Endodermal cell (in vitro differentiated cells): ENCODE data around the gene GGPS1. TPM values are rescaled to one million over a fixed set of nuclear protein-coding genes. Genes with fewer than 3 reads are reported as not detected.
"Not testable (repeated sequence)": the region's sequence is repeated elsewhere in the genome, so short reads cannot be mapped to it uniquely, and the experiment has no call there.

ENCODE experiments used
- DNase-seq: peaks from one replicate; pipeline ENCODE4 v3.0.0-alpha.2; 2017
- H3K27ac ChIP-seq: 2 replicates; pipeline ENCODE4 v1.5.1; 2013; ENCODE audit warnings: mild to moderate bottlenecking, low read depth, low read length, moderate library complexity
- H3K27me3 ChIP-seq: 2 replicates; pipeline ENCODE4 v1.6.1; 2013; ENCODE audit warnings: mild to moderate bottlenecking, low read length, moderate library complexity; ENCODE audit not compliant: insufficient read depth, control insufficient read depth, poor library complexity, severe bottlenecking
- H3K36me3 ChIP-seq: 2 replicates; pipeline ENCODE4 v1.7.0; 2013; ENCODE audit warnings: mild to moderate bottlenecking, low read length, moderate library complexity; ENCODE audit not compliant: control insufficient read depth, insufficient read depth
- H3K4me1 ChIP-seq: one replicate; pipeline ENCODE4 v1.7.0; 2013; ENCODE audit warnings: low read length; ENCODE audit not compliant: control insufficient read depth, insufficient read depth
- H3K4me3 ChIP-seq: 2 replicates; pipeline ENCODE4 v1.5.1; 2013; ENCODE audit warnings: mild to moderate bottlenecking, low read length, moderate library complexity
- H3K9ac ChIP-seq: 2 replicates; pipeline ENCODE4 v1.6.1; 2013; ENCODE audit warnings: mild to moderate bottlenecking, low read length, moderate library complexity; ENCODE audit not compliant: poor library complexity, severe bottlenecking; ENCODE audit errors: extremely low read depth
- H3K9me3 ChIP-seq: 2 replicates; pipeline ENCODE4 v1.6.1; 2013; ENCODE audit warnings: mild to moderate bottlenecking, low read length, moderate library complexity; ENCODE audit not compliant: control insufficient read depth
- H3K27ac Mint-ChIP-seq: 2 replicates; pipeline ENCODE4 v1.8.0; 2020; ENCODE audit warnings: mixed read lengths
- H3K27me3 Mint-ChIP-seq: 2 replicates; pipeline ENCODE4 v1.8.0; 2021; ENCODE audit warnings: mild to moderate bottlenecking, mixed read lengths; ENCODE audit not compliant: insufficient read depth
- H3K36me3 Mint-ChIP-seq: 2 replicates; pipeline ENCODE4 v1.8.0; 2020; ENCODE audit warnings: low read depth, mixed read lengths
- H3K4me1 Mint-ChIP-seq: 2 replicates; pipeline ENCODE4 v1.8.0; 2020; ENCODE audit warnings: mixed read lengths
- H3K4me3 Mint-ChIP-seq: 2 replicates; pipeline ENCODE4 v1.8.0; 2020; ENCODE audit warnings: mild to moderate bottlenecking, moderate library complexity, mixed read lengths
- H3K9me3 Mint-ChIP-seq: 2 replicates; pipeline ENCODE4 v1.8.0; 2020; ENCODE audit warnings: mild to moderate bottlenecking, mixed read lengths
- CTCF ChIP-seq: fragments of 200-600 bp; sonication (generic); conservative IDR thresholded peaks from 2 replicates; pipeline ENCODE4 v1.5.0; 2021; ENCODE audit warnings: antibody characterized with exemption, mild to moderate bottlenecking
- WGBS, 2 experiments: methylation state at CpG; one replicate each; pipeline versions ENCODE4 v1.1.5 to v1.1.7; 2013; ENCODE audit warnings: missing lambda C conversion rate in 2 of 2, mixed read lengths in 1 of 2; ENCODE audit not compliant: insufficient coverage in 1 of 2, insufficient read length in 1 of 2; 5-methylcytosine and 5-hydroxymethylcytosine counted together
- total RNA-seq, 2 donors: library from RNA; stranded (reverse); fragmentation: NEBNext Ultra II Directional in 1 of 2; extraction: Animal tissue kit (Norgen Biotek cat#: 25700) in 1 of 2; gene quantifications; 2 replicates in 1 of 2; 3 replicates in 1 of 2; pipeline ENCODE4 v1.2.1, GENCODE V29; 2021

GGPS1 gene
- total RNA-seq, 2 donors from 2014 or later = 56.3 to 64.6 TPM

DNA sequence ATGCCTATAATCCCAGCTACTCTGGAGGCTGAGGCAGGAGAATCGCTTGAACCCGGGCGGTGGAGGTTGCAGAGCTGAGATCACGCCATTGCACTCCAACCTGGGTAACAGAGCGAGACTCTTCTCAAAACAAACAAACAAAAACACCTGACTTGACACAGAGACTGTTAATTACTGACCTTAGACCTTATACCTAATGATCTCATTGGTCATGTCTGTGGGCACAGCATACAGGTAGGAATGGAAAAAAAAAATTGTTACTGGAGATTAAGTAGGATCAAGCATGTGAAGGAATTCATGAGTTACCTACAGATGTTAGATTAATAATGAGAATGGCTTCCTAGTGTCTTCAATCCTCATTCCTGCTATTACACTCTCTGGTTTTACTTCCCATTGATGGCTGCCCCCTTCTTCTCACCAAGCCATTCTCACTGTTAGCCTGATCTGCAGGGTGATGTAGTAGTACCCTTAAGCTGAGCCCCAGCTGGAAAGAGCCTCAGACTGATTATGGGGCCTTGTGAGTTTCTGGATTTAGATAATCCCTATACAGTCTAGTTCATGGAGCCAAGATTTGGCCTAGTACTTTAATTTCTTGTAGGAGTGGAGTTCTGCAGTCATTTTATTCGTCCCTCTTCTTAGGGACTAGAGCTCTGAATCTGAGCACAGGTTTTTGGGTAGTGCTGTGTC lies 47.7 kb downstream of the GGPS1 start:
- H3K36me3 ChIP-seq = peaks cover 31% of the 10 kb centered on the region
- Mint-ChIP-seq H3K9me3 (peaks cover 4% of the 10 kb centered on the region), H3K27ac (peak overlapping the region; percentile 22), H3K27me3 (no peaks in the 10 kb centered on the region), H3K4me3 (no peak overlapping the region), H3K4me1 (no peaks in the 10 kb centered on the region), H3K36me3 (peaks cover 50% of the 10 kb centered on the region)
- H3K27ac ChIP-seq = no peak overlapping the region
- no peaks in the 10 kb centered on the region for H3K27me3 ChIP-seq
- no peak for TF ChIP-seq CTCF
- no peak for DNase-seq
- H3K9me3 ChIP-seq = peaks cover 5% of the 10 kb centered on the region
- WGBS, 2 experiments = 91 to 95% methylated on average over 5 to 6 of the region's 6 CpGs
- H3K4me1 ChIP-seq = no peaks in the 10 kb centered on the region
- H3K4me3 ChIP-seq = no peak overlapping the region
- H3K9ac ChIP-seq = no peak overlapping the region

DNA sequence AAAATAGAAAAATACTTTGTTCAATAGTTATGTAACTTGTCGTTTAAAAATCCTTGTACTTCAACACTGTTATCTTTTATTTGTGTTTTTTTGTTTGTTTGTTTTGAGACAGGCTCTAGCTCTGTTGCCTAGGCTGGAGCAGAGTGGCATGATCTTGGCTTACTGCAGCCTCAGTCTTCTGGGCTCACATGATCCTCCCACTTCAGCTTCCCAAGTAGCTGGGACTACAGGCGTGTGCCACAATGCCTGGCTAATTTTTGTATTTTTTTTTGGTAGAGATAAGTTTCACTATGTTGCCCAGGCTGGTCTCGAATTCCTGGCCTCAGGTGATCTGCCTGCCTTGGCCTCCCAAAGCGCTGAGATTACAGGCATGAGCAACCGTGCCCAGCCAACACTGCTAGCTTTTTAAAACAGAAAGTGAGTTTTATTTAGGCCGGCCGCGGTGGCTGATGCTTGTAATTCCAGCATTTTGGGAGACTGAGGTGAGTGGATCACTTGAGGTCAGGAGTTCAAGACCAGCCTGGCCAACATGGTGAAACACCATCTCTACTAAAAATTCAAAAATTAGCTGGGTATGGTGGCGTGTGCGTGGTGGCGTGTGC lies 49.9 kb downstream of the GGPS1 start:
- not testable (repeated sequence) for H3K27ac ChIP-seq, H3K4me3 Mint-ChIP-seq, H3K9me3 Mint-ChIP-seq, H3K9me3 ChIP-seq, H3K27ac Mint-ChIP-seq, H3K27me3 ChIP-seq, H3K4me1 ChIP-seq, H3K9ac ChIP-seq, H3K4me3 ChIP-seq, H3K4me1 Mint-ChIP-seq, DNase-seq, H3K27me3 Mint-ChIP-seq
- peaks cover 32% of the 10 kb centered on the region for H3K36me3 ChIP-seq
- 97% methylated on average over 9 to 11 of the region's 11 CpGs for WGBS, 2 experiments
- H3K36me3 Mint-ChIP-seq = peaks cover 53% of the 10 kb centered on the region

- not testable (repeated sequence) for H3K9me3 ChIP-seq, H3K4me3 ChIP-seq, H3K27ac Mint-ChIP-seq, H3K9ac ChIP-seq, H3K4me3 Mint-ChIP-seq, H3K4me1 ChIP-seq, H3K27ac ChIP-seq, H3K27me3 ChIP-seq, DNase-seq, H3K4me1 Mint-ChIP-seq, H3K27me3 Mint-ChIP-seq
- peaks cover 23% of the 10 kb centered on the region for H3K36me3 ChIP-seq
- no CpG with 5 or more reads among the region's 3 CpGs for WGBS, 2 experiments
- H3K9me3 Mint-ChIP-seq = peaks cover 27% of the 10 kb centered on the region
- H3K36me3 Mint-ChIP-seq = peaks cover 43% of the 10 kb centered on the region
Observed at GRCh38 chr1:235381955-235382739, 53.8 kb downstream of the GGPS1 start.

GRCh38 chr1:235385633-235386032 lies 57.3 kb downstream of the GGPS1 start:
- H3K27ac ChIP-seq, DNase-seq, H3K4me1 Mint-ChIP-seq, H3K4me3 ChIP-seq, H3K27me3 ChIP-seq, H3K9ac ChIP-seq, H3K4me3 Mint-ChIP-seq, H3K27me3 Mint-ChIP-seq, H3K4me1 ChIP-seq, H3K27ac Mint-ChIP-seq: not testable (repeated sequence)
- Mint-ChIP-seq H3K36me3 (peaks cover 54% of the 10 kb centered on the region), H3K9me3 (peaks cover 57% of the 10 kb centered on the region)
- Histone ChIP-seq H3K9me3 (peaks cover 39% of the 10 kb centered on the region), H3K36me3 (peaks cover 14% of the 10 kb centered on the region)
- WGBS, 2 experiments = 100% methylated on average over 1 of the region's 1 CpG; no CpG with 5 or more reads in 1 of the 2 experiments
